Measurements from ENCODE around the gene C18orf63.

Gene C18orf63

DNA sequence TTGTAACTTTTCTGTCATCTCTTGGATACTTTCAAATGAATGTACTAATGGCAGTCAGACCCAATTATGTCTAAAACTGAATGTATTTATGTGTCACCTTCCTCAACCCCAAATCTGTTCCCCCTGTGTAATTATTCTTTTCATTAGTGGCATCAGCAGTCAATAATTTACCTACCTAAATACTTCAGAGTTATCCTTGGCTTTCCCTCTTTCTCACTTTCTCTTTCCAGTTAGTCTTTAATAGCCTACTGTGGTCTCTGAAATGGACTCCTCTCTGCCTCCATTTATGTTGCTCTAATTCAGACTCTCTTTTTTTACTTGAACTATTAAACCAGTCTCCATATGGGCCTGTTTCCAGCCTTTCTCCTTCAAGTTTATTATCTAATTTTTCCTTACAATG, 21.0 kb downstream of the C18orf63 start:
- no peak overlapping the region for H3K4me3 ChIP-seq (IDR thresholded peaks at IDR 0.05; ENCODE audit: insufficient read depth, low read depth, low read length)
- no peak overlapping the region for H3K9ac ChIP-seq
- H3K27ac ChIP-seq: no peak overlapping the region
- no peaks in the 10 kb centered on the region for H4K20me1 ChIP-seq (ENCODE audit: insufficient read depth)
- H3K79me2 ChIP-seq (ENCODE audit: insufficient read depth, low read depth): no peaks in the 10 kb centered on the region
- no peaks in the 10 kb centered on the region for H3K27me3 ChIP-seq (ENCODE audit: insufficient read depth, low read depth)
- H3K4me2 ChIP-seq: no peak overlapping the region
- TF ChIP-seq, protein P1, sequence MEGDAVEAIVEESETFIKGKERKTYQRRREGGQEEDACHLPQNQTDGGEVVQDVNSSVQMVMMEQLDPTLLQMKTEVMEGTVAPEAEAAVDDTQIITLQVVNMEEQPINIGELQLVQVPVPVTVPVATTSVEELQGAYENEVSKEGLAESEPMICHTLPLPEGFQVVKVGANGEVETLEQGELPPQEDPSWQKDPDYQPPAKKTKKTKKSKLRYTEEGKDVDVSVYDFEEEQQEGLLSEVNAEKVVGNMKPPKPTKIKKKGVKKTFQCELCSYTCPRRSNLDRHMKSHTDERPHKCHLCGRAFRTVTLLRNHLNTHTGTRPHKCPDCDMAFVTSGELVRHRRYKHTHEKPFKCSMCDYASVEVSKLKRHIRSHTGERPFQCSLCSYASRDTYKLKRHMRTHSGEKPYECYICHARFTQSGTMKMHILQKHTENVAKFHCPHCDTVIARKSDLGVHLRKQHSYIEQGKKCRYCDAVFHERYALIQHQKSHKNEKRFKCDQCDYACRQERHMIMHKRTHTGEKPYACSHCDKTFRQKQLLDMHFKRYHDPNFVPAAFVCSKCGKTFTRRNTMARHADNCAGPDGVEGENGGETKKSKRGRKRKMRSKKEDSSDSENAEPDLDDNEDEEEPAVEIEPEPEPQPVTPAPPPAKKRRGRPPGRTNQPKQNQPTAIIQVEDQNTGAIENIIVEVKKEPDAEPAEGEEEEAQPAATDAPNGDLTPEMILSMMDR (conservative IDR thresholded peaks at IDR 0.05; ENCODE audit: low read depth, low read length): no peak
- no peaks in the 10 kb centered on the region for H3K36me3 ChIP-seq (ENCODE audit: insufficient read depth)
- no peak overlapping the region for H2AFZ ChIP-seq (ENCODE audit: low read depth)
- H3K4me1 ChIP-seq (ENCODE audit: low read depth, poor library complexity, severe bottlenecking): no peaks in the 10 kb centered on the region

DNA sequence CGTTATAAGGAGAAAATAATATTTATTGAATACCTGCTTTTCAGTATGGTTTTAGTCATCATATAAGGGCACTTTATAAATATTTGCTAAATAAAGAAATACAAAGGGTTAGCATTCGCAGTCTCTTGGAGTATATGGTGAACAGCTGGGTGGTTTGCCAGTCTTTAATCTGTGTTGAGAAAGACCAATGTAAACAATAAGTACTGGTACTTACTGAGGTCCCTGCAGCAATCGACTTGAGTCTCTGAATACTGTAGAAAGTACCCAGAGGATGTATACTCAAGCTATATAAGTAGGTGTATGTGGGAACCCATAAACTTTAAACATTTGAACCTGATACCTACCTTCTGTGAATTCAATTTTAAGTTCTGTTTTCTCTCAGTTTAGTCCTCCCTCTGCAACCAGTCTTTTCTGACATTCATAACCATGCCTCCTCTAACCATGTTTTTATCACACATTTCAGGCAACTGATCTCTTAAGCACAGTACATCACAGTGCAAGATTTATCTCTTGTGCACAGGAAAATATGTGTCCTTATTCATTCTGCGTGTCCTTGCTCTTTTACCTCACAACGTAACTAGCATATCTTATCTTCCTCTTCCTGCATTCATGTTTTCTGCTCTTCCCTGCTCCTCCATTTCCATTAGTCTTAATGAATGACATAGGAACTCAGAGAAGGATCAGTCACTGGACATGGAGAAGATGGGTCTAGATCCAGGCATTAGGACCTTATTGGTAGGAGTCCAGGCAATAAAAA, 21.7 kb downstream of the C18orf63 start:
- Histone ChIP-seq H3K27me3 (ENCODE audit: insufficient read depth, low read depth) (no peaks in the 10 kb centered on the region), H3K36me3 (ENCODE audit: insufficient read depth) (no peaks in the 10 kb centered on the region), H4K20me1 (ENCODE audit: insufficient read depth) (no peaks in the 10 kb centered on the region), H3K27ac (no peak overlapping the region), H3K79me2 (ENCODE audit: insufficient read depth, low read depth) (no peaks in the 10 kb centered on the region), H3K9ac (no peak overlapping the region), H2AFZ (ENCODE audit: low read depth) (no peak overlapping the region), H3K4me2 (no peak overlapping the region), H3K4me1 (ENCODE audit: low read depth, poor library complexity, severe bottlenecking) (no peaks in the 10 kb centered on the region), H3K4me3 (IDR thresholded peaks at IDR 0.05; ENCODE audit: insufficient read depth, low read depth, low read length) (no peak overlapping the region)
- TF ChIP-seq, protein P1 (conservative IDR thresholded peaks at IDR 0.05; ENCODE audit: low read depth, low read length): no peak

DNA sequence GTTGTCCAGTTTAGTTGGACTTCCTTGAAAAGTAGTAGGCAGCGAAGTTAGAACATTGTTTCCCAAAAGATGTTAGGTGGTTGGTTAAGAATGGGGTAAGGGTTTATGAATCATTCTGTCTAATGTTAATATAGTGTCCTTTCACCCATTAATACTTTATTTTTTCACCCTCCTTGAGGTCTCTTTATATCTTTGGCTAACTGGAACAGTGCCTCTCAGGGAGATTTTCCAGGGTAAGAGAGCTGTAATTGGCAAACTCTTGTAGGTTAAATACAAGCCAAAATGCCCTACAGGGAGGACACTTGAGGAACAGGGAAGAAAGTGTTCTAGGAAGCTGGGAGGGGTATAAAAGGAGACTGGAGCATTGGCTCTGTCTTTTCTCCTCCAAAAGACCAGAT, 22.3 kb downstream of the C18orf63 start:
- Histone ChIP-seq H3K9ac (no peak overlapping the region), H3K4me2 (no peak overlapping the region), H3K4me1 (ENCODE audit: low read depth, poor library complexity, severe bottlenecking) (no peaks in the 10 kb centered on the region), H3K27ac (no peak overlapping the region), H3K79me2 (ENCODE audit: insufficient read depth, low read depth) (no peaks in the 10 kb centered on the region), H2AFZ (ENCODE audit: low read depth) (no peak overlapping the region), H4K20me1 (ENCODE audit: insufficient read depth) (no peaks in the 10 kb centered on the region), H3K4me3 (IDR thresholded peaks at IDR 0.05; ENCODE audit: insufficient read depth, low read depth, low read length) (no peak overlapping the region), H3K36me3 (ENCODE audit: insufficient read depth) (no peaks in the 10 kb centered on the region), H3K27me3 (ENCODE audit: insufficient read depth, low read depth) (no peaks in the 10 kb centered on the region)
- TF ChIP-seq, protein P1 (conservative IDR thresholded peaks at IDR 0.05; ENCODE audit: low read depth, low read length): no peak

- no peaks in the 10 kb centered on the region for H3K79me2 ChIP-seq (ENCODE audit: insufficient read depth, low read depth)
- H3K27me3 ChIP-seq (ENCODE audit: insufficient read depth, low read depth): no peaks in the 10 kb centered on the region
- H3K4me2 ChIP-seq: no peak overlapping the region
- TF ChIP-seq, protein P1 (conservative IDR thresholded peaks at IDR 0.05; ENCODE audit: low read depth, low read length): peak; percentile 89
- H3K9ac ChIP-seq: no peak overlapping the region
- no peak overlapping the region for H3K4me3 ChIP-seq (IDR thresholded peaks at IDR 0.05; ENCODE audit: insufficient read depth, low read depth, low read length)
- H3K4me1 ChIP-seq (ENCODE audit: low read depth, poor library complexity, severe bottlenecking): no peaks in the 10 kb centered on the region
- no peaks in the 10 kb centered on the region for H3K36me3 ChIP-seq (ENCODE audit: insufficient read depth)
- H2AFZ ChIP-seq (ENCODE audit: low read depth): peak overlapping the region; percentile 11; the same call in 1 of the 2 replicates
- H4K20me1 ChIP-seq (ENCODE audit: insufficient read depth): no peaks in the 10 kb centered on the region
- H3K27ac ChIP-seq: no peak overlapping the region
These were observed 26.9 kb downstream of the C18orf63 start for GRCh38 chr18:74342416-74343043.

All from KMS-11 (cell line).